Mammary epithelial cell (primary cell): ENCODE results near the gene ZNF334.

Experiments used
- CTCF ChIP-seq, 2 donors: IDR thresholded peaks in 1 of 2; conservative IDR thresholded peaks in 1 of 2; 2 replicates each; pipeline ENCODE4 v1.5.1; 2011 to 2012; ENCODE audit warnings: inconsistent platforms in 2 of 2, low read length in 2 of 2, mild to moderate bottlenecking in 2 of 2, control low read depth in 1 of 2, low read depth in 1 of 2; ENCODE audit not compliant: insufficient read depth in 1 of 2; ENCODE audit errors: extremely low read depth in 1 of 2
- EZH2 ChIP-seq: IDR thresholded peaks from 2 replicates; pipeline ENCODE4 v1.6.1; 2012; ENCODE audit warnings: low read length, inconsistent platforms, borderline replicate concordance

- TF ChIP-seq EZH2 (no peak), CTCF (conservative IDR thresholded peaks at IDR 0.05 in 1 of 2, IDR thresholded peaks at IDR 0.05 in 1 of 2; ENCODE audit: extremely low read depth in 1 of 2, insufficient read depth in 1 of 2, low read depth in 1 of 2, low read length in 2 of 2) (no peak)
Measured at GRCh38 chr20:46477225-46477624, 36.1 kb downstream of the ZNF334 start.
